Endothelial cell of umbilical vein (primary cell): ENCODE results near the gene ATOSB. TPM values are rescaled to one million over a fixed set of nuclear protein-coding genes. Genes with fewer than 3 reads are reported as not detected.

Experiments
- BruUV-seq: library from RNA; stranded (reverse); fragments of 400-500 nt; replicated peaks from 2 replicates; lab custom pipeline; 2021; lab: Mats Ljungman, UMichigan
- CTCF ChIA-PET: fragments of 300-600, 350-600 bp; sonication (Branson Sonifier 250); formaldehyde crosslinking; loops from one replicate; lab custom pipeline; 2021; ENCODE audit warnings: antibody characterized with exemption, inconsistent platforms; lab: Charles Lee
- POLR2A ChIA-PET: fragments of 300-600, 350-600 bp; sonication (Branson Sonifier 250); formaldehyde crosslinking; loops from one replicate; lab custom pipeline; 2021; ENCODE audit warnings: antibody characterized with exemption, inconsistent platforms; lab: Charles Lee
- DNase-seq: peaks from one replicate; pipeline ENCODE4 v3.0.0-alpha.2; 2011; ENCODE audit warnings: low read depth, low spot score
- FAIRE-seq: peaks from 2 replicates; lab custom pipeline; 2011; peaks lifted over from hg19 to GRCh38; lab: Jason Lieb, UNC
- H2AFZ ChIP-seq: 2 replicates; pipeline ENCODE4 v1.6.0; 2012; ENCODE audit warnings: low read depth, low read length, control low read depth, inconsistent platforms
- H3K27ac ChIP-seq: 2 replicates; pipeline ENCODE4 v1.5.1; 2011; ENCODE audit warnings: low read depth, mild to moderate bottlenecking, control low read depth, low read length, moderate library complexity; ENCODE audit not compliant: insufficient read depth
- H3K27me3 ChIP-seq, 2 experiments: 2 replicates each; pipeline versions ENCODE4 v1.6.0 to v1.6.1; 2011; ENCODE audit warnings: low read length in 2 of 2, mixed read lengths in 1 of 2; ENCODE audit not compliant: control insufficient read depth in 2 of 2, insufficient read depth in 2 of 2
- H3K36me3 ChIP-seq, 2 experiments: 2 replicates in 1 of 2; 3 replicates in 1 of 2; pipeline ENCODE4 v1.5.1; 2011; ENCODE audit warnings: low read length in 2 of 2, mild to moderate bottlenecking in 1 of 2, moderate library complexity in 1 of 2; ENCODE audit not compliant: control insufficient read depth in 2 of 2, insufficient read depth in 2 of 2; ENCODE audit errors: extremely low read depth in 1 of 2
- H3K4me1 ChIP-seq: 3 replicates; pipeline ENCODE4 v1.5.1; 2011; ENCODE audit warnings: mild to moderate bottlenecking, low read length; ENCODE audit not compliant: control insufficient read depth, insufficient read depth; ENCODE audit errors: extremely low read depth
- H3K4me2 ChIP-seq: 2 replicates; pipeline ENCODE4 v1.6.1; 2011; ENCODE audit warnings: low read length, control low read depth, mixed read lengths; ENCODE audit not compliant: insufficient read depth
- H3K4me3 ChIP-seq, 3 experiments: fragments of 200-600 bp in 1 of 3; sonication (generic), shearing (Covaris generic) in 1 of 3; replicated peaks in 1 of 3; 2 replicates each; pipeline ENCODE4 v1.5.1; 2011 to 2016; ENCODE audit warnings: control low read depth in 3 of 3, low read length in 3 of 3, mild to moderate bottlenecking in 2 of 3, inconsistent platforms in 1 of 3, low read depth in 1 of 3, moderate library complexity in 1 of 3; ENCODE audit not compliant: insufficient read depth in 1 of 3
- H3K79me2 ChIP-seq: 2 replicates; pipeline ENCODE4 v1.6.0; 2012; ENCODE audit warnings: low read length, inconsistent platforms; ENCODE audit not compliant: control insufficient read depth, insufficient read depth
- H3K9ac ChIP-seq: replicated peaks from 2 replicates; pipeline ENCODE3; 2011; ENCODE audit warnings: low read length, control low read depth; ENCODE audit not compliant: insufficient read depth; ENCODE audit errors: extremely low read depth
- H3K9me1 ChIP-seq: replicated peaks from 3 replicates; pipeline ENCODE4 v1.6.0; 2011; ENCODE audit warnings: mild to moderate bottlenecking, low read length; ENCODE audit not compliant: control insufficient read depth, insufficient read depth; ENCODE audit errors: extremely low read depth
- H3K9me3 ChIP-seq: replicated peaks from 2 replicates; pipeline ENCODE4 v1.5.1; 2012; ENCODE audit warnings: low read length, inconsistent platforms; ENCODE audit not compliant: control insufficient read depth, insufficient read depth
- H4K20me1 ChIP-seq: replicated peaks from 2 replicates; pipeline ENCODE3; 2011; ENCODE audit warnings: mild to moderate bottlenecking, low read length; ENCODE audit not compliant: control insufficient read depth, insufficient read depth; ENCODE audit errors: extremely low read depth
- CTCF ChIP-seq, 2 donors: IDR thresholded peaks; 1 replicate in 1 of 2; 2 replicates in 1 of 2; pipeline ENCODE4 v1.5.1; 2011; ENCODE audit warnings: low read length in 2 of 2, mild to moderate bottlenecking in 2 of 2, moderate library complexity in 2 of 2, control low read depth in 1 of 2, inconsistent platforms in 1 of 2, low read depth in 1 of 2; ENCODE audit not compliant: insufficient read depth in 1 of 2; ENCODE audit errors: extremely low read depth in 1 of 2
- EZH2 ChIP-seq: IDR thresholded peaks from 2 replicates; pipeline ENCODE4 v1.6.1; 2012; ENCODE audit warnings: borderline replicate concordance, low read depth, mild to moderate bottlenecking, moderate library complexity, low read length, inconsistent platforms; ENCODE audit not compliant: severe bottlenecking
- FOS ChIP-seq: IDR thresholded peaks from 2 replicates; pipeline ENCODE4 v1.6.1; 2011; ENCODE audit warnings: mild to moderate bottlenecking, low read length, moderate library complexity, borderline replicate concordance; ENCODE audit not compliant: insufficient read depth
- GATA2 ChIP-seq: IDR thresholded peaks from 2 replicates; pipeline ENCODE4 v1.7.0; 2011; ENCODE audit warnings: low read depth, mild to moderate bottlenecking, moderate library complexity, mixed read lengths, low read length; ENCODE audit not compliant: insufficient read length, insufficient read depth
- JUN ChIP-seq: IDR thresholded peaks from 2 replicates; pipeline ENCODE4 v1.6.1; 2011; ENCODE audit warnings: borderline replicate concordance, low read depth; ENCODE audit not compliant: insufficient read length, insufficient read depth
- MAX ChIP-seq: IDR thresholded peaks from 2 replicates; pipeline ENCODE4 v1.6.1; 2011; ENCODE audit not compliant: insufficient read depth, insufficient read length
- MYC ChIP-seq: IDR thresholded peaks from one replicate; pipeline ENCODE4 v1.6.1; 2011; ENCODE audit warnings: mild to moderate bottlenecking, low read depth, low read length
- POLR2A ChIP-seq: IDR thresholded peaks from 2 replicates; pipeline ENCODE4 v1.6.1; 2012; ENCODE audit warnings: low read depth, mild to moderate bottlenecking, control low read depth, low read length
- POLR2AphosphoS5 ChIP-seq: IDR thresholded peaks from 2 replicates; pipeline ENCODE4 v1.6.1; 2012; ENCODE audit warnings: low read depth, mild to moderate bottlenecking, control low read depth, low read length, moderate library complexity; ENCODE audit not compliant: insufficient read depth
- dilution Hi-C: fragments of 300-500 bp; cut with MboI; formaldehyde crosslinking; loops from one replicate; pipeline ENCODE4 v1.15.0; 2019; ENCODE audit warnings: low sequenced_read_pairs; ENCODE audit not compliant: extremely low pct_ligation_motif_present
- intact Hi-C: fragments of 100-400 bp; cut with micrococcal nuclease; formaldehyde crosslinking; loops from one replicate; pipeline ENCODE4 v1.10.0; 2022
- polyA plus RNA-seq, 4 experiments: library from polyadenylated mRNA; depleted of rRNA in 3 of 4; stranded (reverse) in 3 of 4; unstranded in 1 of 4; fragments of >200 nt; gene quantifications; 2 replicates each; pipeline versions ENCODE4 v1.2.1 to v1.2.3, GENCODE V29; 2011 to 2012; ENCODE audit warnings: missing spikeins in 1 of 4
- total RNA-seq: library from RNA; stranded (reverse); gene quantifications from 2 replicates; pipeline ENCODE4 v1.2.3, GENCODE V29; 2021

ATOSB gene
- total and polyA plus RNA-seq, 2 donors (not counting 3 experiments of a cell fraction or from before 2014, with no cell fraction given), result 34.7 to 58.0 TPM

- H3K9me3 ChIP-seq, result no peaks in the 10 kb centered on the region
- peaks cover 19% of the 10 kb centered on the region for H3K79me2 ChIP-seq
- BruUV-seq, result TSS peak; percentile 53
- no peaks in the 10 kb centered on the region for H3K36me3 ChIP-seq
- ChIA-PET CTCF (interaction anchor here (0.6 to 4.6 kb wide), 24 partner anchors 12 to 496 kb away, joined by 3 to 109 read pairs (median 7); partner anchors contain the start of genes PIGO, STOML2 and UNC13B), POLR2A (interaction anchor here (0.7 to 1.9 kb wide), 8 partner anchors 35 to 308 kb away, joined by 3 to 8 read pairs (median 6); partner anchors contain the start of genes FANCG, UNC13B and VCP)
- H4K20me1 ChIP-seq, result no peaks in the 10 kb centered on the region
- H3K9ac ChIP-seq, result peak overlapping the region; percentile 94
- peak overlapping the region; percentile 54 for H2AFZ ChIP-seq
- H3K4me2 ChIP-seq, result peak overlapping the region; percentile 90
- H3K9me1 ChIP-seq, result no peaks in the 10 kb centered on the region
- TF ChIP-seq POLR2AphosphoS5, result peak; percentile 74
- no peak for TF ChIP-seq GATA2
- peak; percentile 76 for TF ChIP-seq POLR2A
- no peak for FAIRE-seq
- dilution Hi-C loops (no loop called here), intact Hi-C loops (loop anchor here (1.0 to 5.0 kb wide), 3 partner anchors 43 to 487 kb away; partner anchors contain the start of gene VCP)
- H3K27ac ChIP-seq, result peak overlapping the region; percentile 96
- DNase-seq, result peak; percentile 47
- H3K4me3 ChIP-seq, result peak overlapping the region; percentile 37 to 76 (median 67)
- no peaks in the 10 kb centered on the region for H3K27me3 ChIP-seq
- H3K4me1 ChIP-seq, result peaks cover 44% of the 10 kb centered on the region
Observed at GRCh38 chr9:35114840-35115628, 628 bp downstream of the ATOSB start.

GRCh38 chr9:35114113-35114839 lies 1.4 kb downstream of the ATOSB start:
- H3K79me2 ChIP-seq, result peaks cover 27% of the 10 kb centered on the region
- no peaks in the 10 kb centered on the region for H3K36me3 ChIP-seq
- H3K27me3 ChIP-seq, result no peaks in the 10 kb centered on the region
- dilution Hi-C loops, result no loop called here
- no peaks in the 10 kb centered on the region for H3K9me1 ChIP-seq
- ChIA-PET CTCF (interaction anchor here (0.6 to 4.6 kb wide), 14 partner anchors 11 to 497 kb away, joined by 3 to 83 read pairs (median 7); partner anchors contain the start of genes PIGO, STOML2, UNC13B and VCP), POLR2A (interaction anchor here (0.8 to 1.9 kb wide), 5 partner anchors 34 to 309 kb away, joined by 3 to 8 read pairs (median 5); partner anchors contain the start of genes FANCG, UNC13B and VCP)
- H3K27ac ChIP-seq, result peak overlapping the region; percentile 96
- H3K9me3 ChIP-seq, result no peaks in the 10 kb centered on the region
- peaks cover 52% of the 10 kb centered on the region for H3K4me1 ChIP-seq
- TF ChIP-seq JUN, result no peak
- TF ChIP-seq GATA2, result no peak
- TF ChIP-seq FOS, result no peak
- TF ChIP-seq MYC, result no peak
- no peak for TF ChIP-seq POLR2AphosphoS5
- TF ChIP-seq EZH2, result no peak
- no peak for TF ChIP-seq POLR2A
- TF ChIP-seq MAX, result no peak
- TF ChIP-seq CTCF (IDR thresholded peaks at IDR 0.05; ENCODE audit: extremely low read depth in 1 of 2, insufficient read depth in 1 of 2, low read depth in 1 of 2, low read length in 2 of 2), result no peak
- H4K20me1 ChIP-seq, result no peaks in the 10 kb centered on the region
- TSS peak; percentile 98 for BruUV-seq
- FAIRE-seq, result peak; percentile 99
- H3K4me2 ChIP-seq, result peak overlapping the region; percentile 90
- H3K9ac ChIP-seq, result peak overlapping the region; percentile 94
- peak overlapping the region; percentile 54 for H2AFZ ChIP-seq
- H3K4me3 ChIP-seq, result peak overlapping the region; percentile 37 to 76 (median 67)
- intact Hi-C loops, result loop anchor here (1.0 to 5.0 kb wide), 3 partner anchors 42 to 488 kb away; partner anchors contain the start of gene VCP
- DNase-seq, result peak; percentile 87
